Measurements from ENCODE around the gene PSMA8. TPM values are rescaled to one million over a fixed set of nuclear protein-coding genes. Genes with fewer than 3 reads are reported as not detected.
"Not testable (repeated sequence)": the region's sequence is repeated elsewhere in the genome, so short reads cannot be mapped to it uniquely, and the experiment has no call there.

Gene PSMA8
- total and polyA plus RNA-seq, 3 donors from 2014 or later: 13.1 to 36.1 (median 20.1) TPM

DNA sequence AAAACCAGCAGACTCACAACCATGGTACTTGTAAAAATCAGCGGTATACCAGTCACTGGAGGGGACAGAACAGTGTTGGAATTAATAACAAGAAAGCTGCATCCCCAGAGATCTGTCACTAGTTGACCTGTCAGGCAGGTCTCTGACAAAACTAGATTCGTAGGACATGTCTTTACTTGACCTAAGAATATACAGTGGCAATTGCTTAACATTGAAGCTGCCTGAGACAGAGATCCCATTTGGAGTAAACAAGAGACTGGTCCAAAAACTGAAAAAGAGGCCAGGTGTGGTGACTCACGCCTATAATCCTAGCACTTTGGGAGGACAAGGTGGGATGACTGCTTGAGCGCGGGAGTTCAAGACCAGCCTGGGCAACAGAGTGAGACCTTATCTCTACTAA is 36.1 kb upstream of the PSMA8 start:
- intact Hi-C loops (cut with DNase I; ENCODE audit: low total_unique reads): no loop called here
- 91 to 96% methylated on average over 5 of the region's 5 CpGs for WGBS, 2 donors
- no peak for TF ChIP-seq POLR2A (IDR thresholded peaks at IDR 0.05)
- no peaks in the 10 kb centered on the region for H3K4me1 ChIP-seq
- no peaks in the 10 kb centered on the region for H3K36me3 ChIP-seq (ENCODE audit: low read depth, missing control alignments)
- DNase-seq: no peak
- H3K27ac ChIP-seq: no peak overlapping the region
- H3K27me3 ChIP-seq: no peaks in the 10 kb centered on the region
- no peak overlapping the region for H3K4me3 ChIP-seq
- no peaks in the 10 kb centered on the region for H3K9me3 ChIP-seq

DNA sequence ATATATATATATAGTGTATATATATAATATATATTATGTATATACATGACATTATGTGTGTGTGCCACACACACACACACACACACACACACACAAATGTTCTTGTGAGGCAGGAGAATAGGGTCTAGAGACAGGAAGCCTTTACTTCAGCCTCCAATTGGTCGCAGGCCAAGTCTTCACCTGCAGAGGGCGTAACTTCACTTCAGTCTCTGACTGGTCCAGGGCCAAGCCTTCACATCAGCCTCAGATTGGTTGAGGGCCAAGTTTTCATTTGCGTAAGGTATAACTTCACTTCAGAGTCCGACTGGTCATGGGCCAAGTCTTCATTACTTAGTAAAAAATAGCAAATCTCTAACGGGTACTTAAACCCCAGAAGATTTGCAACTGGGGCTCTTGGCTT is 30.1 kb upstream of the PSMA8 start:
- Histone ChIP-seq H3K36me3 (ENCODE audit: low read depth, missing control alignments) (no peaks in the 10 kb centered on the region), H3K27ac (no peak overlapping the region), H3K4me1 (no peaks in the 10 kb centered on the region), H3K4me3 (no peak overlapping the region), H3K9me3 (no peaks in the 10 kb centered on the region), H3K27me3 (no peaks in the 10 kb centered on the region)
- 68 to 79% methylated on average over 5 of the region's 5 CpGs for WGBS, 2 donors
- intact Hi-C loops (cut with DNase I; ENCODE audit: low total_unique reads): no loop called here
- TF ChIP-seq POLR2A (IDR thresholded peaks at IDR 0.05): no peak
- TF ChIP-seq, protein P1, sequence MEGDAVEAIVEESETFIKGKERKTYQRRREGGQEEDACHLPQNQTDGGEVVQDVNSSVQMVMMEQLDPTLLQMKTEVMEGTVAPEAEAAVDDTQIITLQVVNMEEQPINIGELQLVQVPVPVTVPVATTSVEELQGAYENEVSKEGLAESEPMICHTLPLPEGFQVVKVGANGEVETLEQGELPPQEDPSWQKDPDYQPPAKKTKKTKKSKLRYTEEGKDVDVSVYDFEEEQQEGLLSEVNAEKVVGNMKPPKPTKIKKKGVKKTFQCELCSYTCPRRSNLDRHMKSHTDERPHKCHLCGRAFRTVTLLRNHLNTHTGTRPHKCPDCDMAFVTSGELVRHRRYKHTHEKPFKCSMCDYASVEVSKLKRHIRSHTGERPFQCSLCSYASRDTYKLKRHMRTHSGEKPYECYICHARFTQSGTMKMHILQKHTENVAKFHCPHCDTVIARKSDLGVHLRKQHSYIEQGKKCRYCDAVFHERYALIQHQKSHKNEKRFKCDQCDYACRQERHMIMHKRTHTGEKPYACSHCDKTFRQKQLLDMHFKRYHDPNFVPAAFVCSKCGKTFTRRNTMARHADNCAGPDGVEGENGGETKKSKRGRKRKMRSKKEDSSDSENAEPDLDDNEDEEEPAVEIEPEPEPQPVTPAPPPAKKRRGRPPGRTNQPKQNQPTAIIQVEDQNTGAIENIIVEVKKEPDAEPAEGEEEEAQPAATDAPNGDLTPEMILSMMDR (IDR thresholded peaks at IDR 0.05): no peak
- peak; percentile 32 for DNase-seq

DNA sequence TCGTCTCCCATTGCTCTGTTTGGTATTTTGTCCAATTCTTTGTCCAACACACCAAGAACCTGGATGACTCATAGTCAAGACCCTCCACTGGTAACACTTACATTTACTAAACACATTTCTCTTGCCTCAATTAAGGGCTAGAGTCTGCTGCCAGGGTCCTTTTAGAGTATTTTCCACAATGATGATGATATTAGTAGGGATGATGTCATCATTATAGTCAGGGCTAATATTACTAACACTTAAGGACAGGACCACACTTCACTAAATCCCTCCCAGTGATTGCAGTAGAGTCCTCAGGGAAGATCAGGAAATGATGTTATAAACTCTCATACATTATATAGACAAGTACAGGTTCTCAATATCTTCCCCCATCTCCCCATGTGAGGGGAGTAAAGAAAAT is 29.6 kb upstream of the PSMA8 start:
- H3K27ac ChIP-seq: no peak overlapping the region
- 74 to 90% methylated on average over 1 of the region's 1 CpG for WGBS, 2 donors
- no peaks in the 10 kb centered on the region for H3K27me3 ChIP-seq
- DNase-seq: no peak
- H3K4me1 ChIP-seq: no peaks in the 10 kb centered on the region
- intact Hi-C loops (cut with DNase I; ENCODE audit: low total_unique reads): no loop called here
- H3K36me3 ChIP-seq (ENCODE audit: low read depth, missing control alignments): no peaks in the 10 kb centered on the region
- no peak overlapping the region for H3K4me3 ChIP-seq
- no peak for TF ChIP-seq POLR2A (IDR thresholded peaks at IDR 0.05)
- TF ChIP-seq, protein P1 (IDR thresholded peaks at IDR 0.05): no peak
- H3K9me3 ChIP-seq: no peaks in the 10 kb centered on the region

DNA sequence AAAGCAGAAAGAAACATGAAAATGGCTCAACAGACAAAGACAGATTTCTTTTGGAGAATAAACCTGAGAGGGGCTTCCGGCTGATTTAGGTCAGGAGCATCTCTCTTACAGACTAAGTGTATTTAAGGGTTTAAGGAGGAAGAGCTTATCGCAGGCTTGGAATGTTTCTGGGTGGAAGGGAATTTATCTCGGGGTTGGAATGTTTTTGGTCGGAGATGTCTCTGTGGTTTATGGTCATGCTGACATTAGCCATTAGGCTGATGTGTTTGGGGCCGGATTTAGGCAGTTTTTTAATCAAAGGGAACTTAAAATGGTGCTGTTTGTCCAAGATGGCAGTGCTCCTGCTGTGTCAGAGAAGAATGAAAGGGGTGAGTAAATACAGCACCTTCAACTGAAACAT is 14.4 kb upstream of the PSMA8 start:
- Histone ChIP-seq H3K27ac (no peak overlapping the region), H3K9me3 (no peaks in the 10 kb centered on the region), H3K4me3 (no peak overlapping the region), H3K27me3 (no peaks in the 10 kb centered on the region), H3K4me1 (no peaks in the 10 kb centered on the region), H3K36me3 (ENCODE audit: low read depth, missing control alignments) (no peaks in the 10 kb centered on the region)
- intact Hi-C loops (cut with DNase I; ENCODE audit: low total_unique reads): no loop called here
- 71 to 83% methylated on average over 5 of the region's 5 CpGs for WGBS, 2 donors
- TF ChIP-seq POLR2A (IDR thresholded peaks at IDR 0.05): no peak
- DNase-seq: no peak

DNA sequence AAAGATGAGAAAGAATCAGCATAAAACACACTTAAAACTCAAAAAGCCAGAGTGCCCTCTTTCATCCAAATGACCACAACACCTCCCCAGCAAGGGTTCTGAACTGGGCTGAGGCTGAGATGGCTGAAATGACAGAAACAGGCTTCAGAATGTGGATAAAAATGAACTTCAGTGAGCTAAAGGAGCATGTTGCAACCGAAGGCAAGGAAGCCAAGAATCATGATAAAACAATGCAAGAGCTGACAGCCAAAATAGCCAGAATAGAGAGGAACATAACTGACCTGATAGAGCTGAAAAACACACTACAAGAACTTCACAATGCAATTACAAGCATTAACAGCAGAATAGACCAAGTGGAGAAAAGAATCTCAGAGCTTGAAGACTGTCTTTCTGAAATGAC is 12.2 kb upstream of the PSMA8 start:
- Histone ChIP-seq H3K9me3 (no peaks in the 10 kb centered on the region), H3K27ac (no peak overlapping the region), H3K36me3 (ENCODE audit: low read depth, missing control alignments) (no peaks in the 10 kb centered on the region), H3K4me1 (no peaks in the 10 kb centered on the region), H3K4me3 (no peak overlapping the region), H3K27me3 (no peaks in the 10 kb centered on the region)
- TF ChIP-seq, protein P1 (IDR thresholded peaks at IDR 0.05): no peak
- no peak for TF ChIP-seq POLR2A (IDR thresholded peaks at IDR 0.05)
- intact Hi-C loops (cut with DNase I; ENCODE audit: low total_unique reads): no loop called here
- no peak for DNase-seq
- 69 to 75% methylated on average over 1 of the region's 1 CpG for WGBS, 2 donors

DNA sequence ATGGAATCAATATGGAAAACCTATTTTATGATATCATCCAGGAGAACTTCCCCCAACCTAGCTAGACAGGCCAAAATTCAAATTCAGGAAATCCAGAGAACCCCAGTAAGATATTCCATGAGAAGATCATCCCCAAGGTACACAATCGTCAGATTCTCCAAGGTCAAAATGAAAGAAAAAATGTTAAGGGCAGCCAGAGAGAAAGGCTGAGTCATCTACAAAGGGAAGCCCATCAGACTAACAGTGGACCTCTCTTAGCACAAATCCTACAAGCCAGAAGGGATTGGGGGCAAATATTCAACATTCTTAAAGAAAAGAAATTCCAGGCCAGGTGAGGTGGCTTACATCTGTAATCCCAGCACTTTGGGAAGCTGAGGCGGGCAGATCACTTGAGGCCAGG is 11.7 kb upstream of the PSMA8 start:
- H3K36me3 ChIP-seq (ENCODE audit: low read depth, missing control alignments); H3K27me3 ChIP-seq; DNase-seq; intact Hi-C loops (cut with DNase I; ENCODE audit: low total_unique reads); H3K27ac ChIP-seq; H3K9me3 ChIP-seq; H3K4me3 ChIP-seq; H3K4me1 ChIP-seq: not testable (repeated sequence)
- WGBS, 2 donors: 67 to 68% methylated on average over 2 of the region's 2 CpGs
